ENCODE data around the gene CRYL1. TPM values are rescaled to one million over a fixed set of nuclear protein-coding genes. Genes with fewer than 3 reads are reported as not detected.

Gene CRYL1
- total and polyA plus RNA-seq, 2 of the 13 experiments (the other 11 are each of a cell fraction or from before 2014, with no cell fraction given): 57.2 to 115 TPM

GRCh38 chr13:20525601-20526544 is at the start of gene CRYL1 (continued):
- TF ChIP-seq, protein P1, sequence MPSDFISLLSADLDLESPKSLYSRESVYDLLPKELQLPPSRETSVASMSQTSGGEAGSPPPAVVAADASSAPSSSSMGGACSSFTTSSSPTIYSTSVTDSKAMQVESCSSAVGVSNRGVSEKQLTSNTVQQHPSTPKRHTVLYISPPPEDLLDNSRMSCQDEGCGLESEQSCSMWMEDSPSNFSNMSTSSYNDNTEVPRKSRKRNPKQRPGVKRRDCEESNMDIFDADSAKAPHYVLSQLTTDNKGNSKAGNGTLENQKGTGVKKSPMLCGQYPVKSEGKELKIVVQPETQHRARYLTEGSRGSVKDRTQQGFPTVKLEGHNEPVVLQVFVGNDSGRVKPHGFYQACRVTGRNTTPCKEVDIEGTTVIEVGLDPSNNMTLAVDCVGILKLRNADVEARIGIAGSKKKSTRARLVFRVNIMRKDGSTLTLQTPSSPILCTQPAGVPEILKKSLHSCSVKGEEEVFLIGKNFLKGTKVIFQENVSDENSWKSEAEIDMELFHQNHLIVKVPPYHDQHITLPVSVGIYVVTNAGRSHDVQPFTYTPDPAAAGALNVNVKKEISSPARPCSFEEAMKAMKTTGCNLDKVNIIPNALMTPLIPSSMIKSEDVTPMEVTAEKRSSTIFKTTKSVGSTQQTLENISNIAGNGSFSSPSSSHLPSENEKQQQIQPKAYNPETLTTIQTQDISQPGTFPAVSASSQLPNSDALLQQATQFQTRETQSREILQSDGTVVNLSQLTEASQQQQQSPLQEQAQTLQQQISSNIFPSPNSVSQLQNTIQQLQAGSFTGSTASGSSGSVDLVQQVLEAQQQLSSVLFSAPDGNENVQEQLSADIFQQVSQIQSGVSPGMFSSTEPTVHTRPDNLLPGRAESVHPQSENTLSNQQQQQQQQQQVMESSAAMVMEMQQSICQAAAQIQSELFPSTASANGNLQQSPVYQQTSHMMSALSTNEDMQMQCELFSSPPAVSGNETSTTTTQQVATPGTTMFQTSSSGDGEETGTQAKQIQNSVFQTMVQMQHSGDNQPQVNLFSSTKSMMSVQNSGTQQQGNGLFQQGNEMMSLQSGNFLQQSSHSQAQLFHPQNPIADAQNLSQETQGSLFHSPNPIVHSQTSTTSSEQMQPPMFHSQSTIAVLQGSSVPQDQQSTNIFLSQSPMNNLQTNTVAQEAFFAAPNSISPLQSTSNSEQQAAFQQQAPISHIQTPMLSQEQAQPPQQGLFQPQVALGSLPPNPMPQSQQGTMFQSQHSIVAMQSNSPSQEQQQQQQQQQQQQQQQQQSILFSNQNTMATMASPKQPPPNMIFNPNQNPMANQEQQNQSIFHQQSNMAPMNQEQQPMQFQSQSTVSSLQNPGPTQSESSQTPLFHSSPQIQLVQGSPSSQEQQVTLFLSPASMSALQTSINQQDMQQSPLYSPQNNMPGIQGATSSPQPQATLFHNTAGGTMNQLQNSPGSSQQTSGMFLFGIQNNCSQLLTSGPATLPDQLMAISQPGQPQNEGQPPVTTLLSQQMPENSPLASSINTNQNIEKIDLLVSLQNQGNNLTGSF (CRISPR knock-in tag; IDR thresholded peaks at IDR 0.05): no peak; the same call in 1 of the 2 replicates
- no peak for TF ChIP-seq ZFP41 (CRISPR knock-in tag; IDR thresholded peaks at IDR 0.05; ENCODE audit: borderline replicate concordance)
- no peak for TF ChIP-seq HHEX (CRISPR knock-in tag; IDR thresholded peaks at IDR 0.05)
- no peak for TF ChIP-seq ZNF672 (CRISPR knock-in tag; IDR thresholded peaks at IDR 0.05)
- TF ChIP-seq SMARCE1 (IDR thresholded peaks at IDR 0.05; ENCODE audit: borderline replicate concordance): no peak
- TF ChIP-seq NPAS2 (CRISPR knock-in tag; IDR thresholded peaks at IDR 0.05; ENCODE audit: borderline replicate concordance): no peak
- TF ChIP-seq PBX2 (CRISPR knock-in tag; IDR thresholded peaks at IDR 0.05): no peak
- no peak for TF ChIP-seq NCOA2 (CRISPR knock-in tag; IDR thresholded peaks at IDR 0.05)
- TF ChIP-seq SCMH1 (CRISPR knock-in tag; IDR thresholded peaks at IDR 0.05; ENCODE audit: borderline replicate concordance): no peak
- no peak; the same call in 1 of the 2 replicates for TF ChIP-seq ZNF335 (CRISPR knock-in tag; IDR thresholded peaks at IDR 0.05)
- TF ChIP-seq ZNF354B (CRISPR knock-in tag; IDR thresholded peaks at IDR 0.05): no peak
- TF ChIP-seq ZSCAN22 (CRISPR knock-in tag; IDR thresholded peaks at IDR 0.05): no peak
- 0 out of 2 replicates have a peak, but pooled peaks have one; percentile 27 for TF ChIP-seq ZNF839 (CRISPR knock-in tag; IDR thresholded peaks at IDR 0.05; ENCODE audit: borderline replicate concordance)
- no peak for TF ChIP-seq JDP2 (CRISPR knock-in tag; IDR thresholded peaks at IDR 0.05; ENCODE audit: borderline replicate concordance)
- TF ChIP-seq, protein P2, sequence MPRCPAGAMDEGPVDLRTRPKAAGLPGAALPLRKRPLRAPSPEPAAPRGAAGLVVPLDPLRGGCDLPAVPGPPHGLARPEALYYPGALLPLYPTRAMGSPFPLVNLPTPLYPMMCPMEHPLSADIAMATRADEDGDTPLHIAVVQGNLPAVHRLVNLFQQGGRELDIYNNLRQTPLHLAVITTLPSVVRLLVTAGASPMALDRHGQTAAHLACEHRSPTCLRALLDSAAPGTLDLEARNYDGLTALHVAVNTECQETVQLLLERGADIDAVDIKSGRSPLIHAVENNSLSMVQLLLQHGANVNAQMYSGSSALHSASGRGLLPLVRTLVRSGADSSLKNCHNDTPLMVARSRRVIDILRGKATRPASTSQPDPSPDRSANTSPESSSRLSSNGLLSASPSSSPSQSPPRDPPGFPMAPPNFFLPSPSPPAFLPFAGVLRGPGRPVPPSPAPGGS (CRISPR knock-in tag; IDR thresholded peaks at IDR 0.05): no peak
- TF ChIP-seq U2AF1 (optimal IDR thresholded peaks at IDR 0.05; ENCODE audit: low read depth, low read length): no peak
- no peak for TF ChIP-seq BRD4 (CRISPR knock-in tag; IDR thresholded peaks at IDR 0.05)
- TF ChIP-seq TBP (CRISPR knock-in tag; IDR thresholded peaks at IDR 0.05): no peak
- TF ChIP-seq ZNF24 (IDR thresholded peaks at IDR 0.05): no peak
- TF ChIP-seq, protein P3, sequence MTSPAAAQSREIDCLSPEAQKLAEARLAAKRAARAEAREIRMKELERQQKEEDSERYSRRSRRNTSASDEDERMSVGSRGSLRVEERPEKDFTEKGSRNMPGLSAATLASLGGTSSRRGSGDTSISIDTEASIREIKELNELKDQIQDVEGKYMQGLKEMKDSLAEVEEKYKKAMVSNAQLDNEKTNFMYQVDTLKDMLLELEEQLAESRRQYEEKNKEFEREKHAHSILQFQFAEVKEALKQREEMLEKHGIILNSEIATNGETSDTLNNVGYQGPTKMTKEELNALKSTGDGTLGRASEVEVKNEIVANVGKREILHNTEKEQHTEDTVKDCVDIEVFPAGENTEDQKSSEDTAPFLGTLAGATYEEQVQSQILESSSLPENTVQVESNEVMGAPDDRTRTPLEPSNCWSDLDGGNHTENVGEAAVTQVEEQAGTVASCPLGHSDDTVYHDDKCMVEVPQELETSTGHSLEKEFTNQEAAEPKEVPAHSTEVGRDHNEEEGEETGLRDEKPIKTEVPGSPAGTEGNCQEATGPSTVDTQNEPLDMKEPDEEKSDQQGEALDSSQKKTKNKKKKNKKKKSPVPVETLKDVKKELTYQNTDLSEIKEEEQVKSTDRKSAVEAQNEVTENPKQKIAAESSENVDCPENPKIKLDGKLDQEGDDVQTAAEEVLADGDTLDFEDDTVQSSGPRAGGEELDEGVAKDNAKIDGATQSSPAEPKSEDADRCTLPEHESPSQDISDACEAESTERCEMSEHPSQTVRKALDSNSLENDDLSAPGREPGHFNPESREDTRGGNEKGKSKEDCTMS (CRISPR knock-in tag; conservative IDR thresholded peaks at IDR 0.05): no peak

All from HepG2 (cell line).